HFF-Myc (cell line): ENCODE results near the gene PLA2G3.
A peak's percentile ranks its signal among the peaks of the same experiment; 100 is the strongest.

Experiments
- DNase-seq: peaks from one replicate; pipeline ENCODE4 v3.0.0-alpha.2; 2011; ENCODE audit warnings: low read depth; ENCODE audit errors: extremely low read depth
- H3K4me3 ChIP-seq: replicated peaks from 2 replicates; pipeline ENCODE4 v1.5.1; 2011; ENCODE audit warnings: low read depth, mild to moderate bottlenecking, control low read depth, low read length
- TF ChIP-seq, protein P1 (sequence below): IDR thresholded peaks from 2 replicates; pipeline ENCODE4 v1.5.1; 2012; ENCODE audit warnings: mild to moderate bottlenecking, low read depth, low read length, control low read depth; ENCODE audit errors: missing control alignments

The PLA2G3 gene

DNA sequence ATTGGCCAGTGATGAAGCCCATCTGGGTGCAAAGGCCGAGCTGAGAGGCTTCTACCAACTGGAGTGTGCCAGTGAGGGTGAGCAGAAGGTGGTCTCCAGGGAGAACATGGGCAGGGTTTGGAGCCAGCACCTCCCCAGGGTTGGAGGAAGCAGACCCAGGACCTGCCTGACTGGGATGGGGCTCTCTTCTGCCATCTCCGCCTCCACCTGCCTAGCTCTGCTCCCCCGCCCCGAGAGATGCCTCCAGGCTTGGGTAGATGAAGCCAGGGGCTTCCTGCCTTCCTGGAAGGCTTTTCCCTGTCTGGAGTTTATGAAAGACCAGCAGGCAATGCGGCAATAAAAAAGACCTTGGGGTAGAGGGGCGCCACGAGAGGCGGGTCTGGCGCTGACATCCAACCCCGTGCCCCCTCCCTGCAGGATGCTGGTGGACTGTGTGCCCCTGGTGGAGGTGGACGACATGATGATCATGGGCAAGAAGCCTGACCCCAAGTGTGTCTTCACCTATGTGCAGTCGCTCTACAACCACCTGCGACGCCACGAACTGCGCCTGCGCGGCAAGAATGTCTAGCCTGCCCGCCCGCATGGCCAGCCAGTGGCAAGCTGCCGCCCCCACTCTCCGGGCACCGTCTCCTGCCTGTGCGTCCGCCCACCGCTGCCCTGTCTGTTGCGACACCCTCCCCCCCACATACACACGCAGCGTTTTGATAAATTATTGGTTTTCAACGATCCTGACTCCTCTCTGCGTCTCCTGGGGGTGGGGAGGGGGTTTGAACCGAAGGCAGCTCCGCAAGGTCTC, 36.2 kb downstream of the PLA2G3 start:
- TF ChIP-seq, protein P1, sequence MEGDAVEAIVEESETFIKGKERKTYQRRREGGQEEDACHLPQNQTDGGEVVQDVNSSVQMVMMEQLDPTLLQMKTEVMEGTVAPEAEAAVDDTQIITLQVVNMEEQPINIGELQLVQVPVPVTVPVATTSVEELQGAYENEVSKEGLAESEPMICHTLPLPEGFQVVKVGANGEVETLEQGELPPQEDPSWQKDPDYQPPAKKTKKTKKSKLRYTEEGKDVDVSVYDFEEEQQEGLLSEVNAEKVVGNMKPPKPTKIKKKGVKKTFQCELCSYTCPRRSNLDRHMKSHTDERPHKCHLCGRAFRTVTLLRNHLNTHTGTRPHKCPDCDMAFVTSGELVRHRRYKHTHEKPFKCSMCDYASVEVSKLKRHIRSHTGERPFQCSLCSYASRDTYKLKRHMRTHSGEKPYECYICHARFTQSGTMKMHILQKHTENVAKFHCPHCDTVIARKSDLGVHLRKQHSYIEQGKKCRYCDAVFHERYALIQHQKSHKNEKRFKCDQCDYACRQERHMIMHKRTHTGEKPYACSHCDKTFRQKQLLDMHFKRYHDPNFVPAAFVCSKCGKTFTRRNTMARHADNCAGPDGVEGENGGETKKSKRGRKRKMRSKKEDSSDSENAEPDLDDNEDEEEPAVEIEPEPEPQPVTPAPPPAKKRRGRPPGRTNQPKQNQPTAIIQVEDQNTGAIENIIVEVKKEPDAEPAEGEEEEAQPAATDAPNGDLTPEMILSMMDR, result no peak
- no peak for DNase-seq
- no peak overlapping the region for H3K4me3 ChIP-seq

DNA sequence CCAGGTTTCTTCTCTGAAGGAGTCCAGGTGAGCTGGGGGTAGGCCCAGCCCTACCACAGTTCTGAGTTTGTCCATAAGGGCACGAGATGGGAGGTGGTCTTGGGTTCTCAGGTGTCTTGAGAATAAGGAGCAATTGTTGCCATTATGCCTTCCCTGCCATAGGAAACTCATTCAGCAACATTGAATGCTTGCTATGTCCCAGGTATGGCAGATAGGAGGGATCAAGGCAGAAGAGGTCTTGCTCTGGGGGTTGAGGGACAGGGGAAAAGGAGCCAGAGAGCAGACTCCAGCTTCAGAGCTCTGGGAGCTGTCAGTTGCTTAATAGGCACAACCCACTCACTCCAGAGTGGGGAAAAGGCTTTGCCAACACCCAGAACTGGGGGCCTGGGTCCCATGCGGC, 37.2 kb downstream of the PLA2G3 start:
- TF ChIP-seq, protein P1, result no peak
- no peak overlapping the region for H3K4me3 ChIP-seq
- DNase-seq, result no peak

DNA sequence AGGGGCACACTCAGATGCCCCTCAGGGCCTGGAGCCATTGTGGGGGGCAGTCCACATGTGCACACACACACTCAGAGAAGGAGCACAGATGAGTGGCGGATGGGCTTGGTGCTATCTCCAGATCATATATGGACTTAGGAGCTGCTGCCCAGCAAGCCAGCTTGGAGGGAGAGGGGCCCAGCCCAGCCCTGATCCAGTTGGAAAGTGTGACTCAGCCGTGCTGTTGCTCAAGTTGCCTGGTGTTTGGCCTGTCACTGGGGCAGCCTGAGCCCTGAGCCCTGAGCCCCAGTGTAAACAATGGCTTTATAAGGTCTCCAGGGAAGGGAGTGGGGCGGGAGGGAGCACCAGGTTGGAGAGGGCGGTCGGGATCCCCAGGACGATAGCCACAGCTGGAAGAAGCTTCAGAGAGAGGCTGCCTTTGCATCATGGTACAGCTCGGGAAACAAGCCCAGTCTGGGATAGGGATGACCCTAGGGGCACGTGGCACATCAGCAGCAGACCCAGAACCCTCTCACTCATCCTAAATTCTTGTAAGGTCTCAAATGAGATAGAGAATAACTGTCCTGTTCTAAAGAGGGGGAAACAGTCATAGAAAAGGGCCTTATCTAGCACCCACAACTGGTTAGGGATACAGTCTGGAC, 37.7 kb downstream of the PLA2G3 start:
- no peak overlapping the region for H3K4me3 ChIP-seq
- peak; percentile 85 for DNase-seq
- TF ChIP-seq, protein P1, result no peak

DNA sequence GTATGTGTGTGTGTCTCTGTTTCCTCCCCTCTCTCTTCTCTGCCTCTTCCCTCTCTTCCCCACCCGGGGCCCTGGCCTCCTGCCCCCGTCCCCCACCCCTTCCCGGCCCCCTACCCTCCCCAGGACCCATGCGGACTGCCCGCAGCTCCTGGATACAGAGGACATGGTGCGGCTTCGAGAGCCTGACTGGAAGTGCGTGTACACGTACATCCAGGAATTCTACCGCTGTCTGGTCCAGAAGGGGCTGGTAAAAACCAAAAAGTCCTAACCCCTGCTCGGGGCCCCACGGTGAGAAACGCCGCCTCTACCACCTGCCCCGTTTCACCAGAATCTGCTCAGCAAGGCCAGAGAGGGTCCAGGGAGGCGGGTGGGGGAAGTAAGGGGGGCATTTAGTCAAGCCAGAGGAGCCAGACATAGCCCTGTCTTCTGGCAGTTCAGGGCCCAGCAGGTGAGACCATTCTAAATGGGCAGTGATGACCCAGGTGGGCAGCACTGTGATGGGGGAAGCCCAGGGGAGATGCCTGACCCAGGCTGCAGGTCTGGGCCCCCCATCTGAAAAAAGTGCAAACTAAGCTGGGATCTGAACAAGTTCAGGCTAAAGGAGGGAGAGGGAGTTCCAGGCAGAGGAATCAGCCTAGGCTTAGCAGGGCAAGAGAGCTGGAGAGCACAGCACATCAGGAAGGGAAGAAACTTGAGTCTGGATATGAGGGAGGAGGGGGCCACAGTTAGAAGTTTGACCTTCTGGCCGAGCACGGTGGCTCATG, 39.4 kb downstream of the PLA2G3 start:
- no peak overlapping the region for H3K4me3 ChIP-seq
- TF ChIP-seq, protein P1, result no peak
- DNase-seq, result no peak

DNA sequence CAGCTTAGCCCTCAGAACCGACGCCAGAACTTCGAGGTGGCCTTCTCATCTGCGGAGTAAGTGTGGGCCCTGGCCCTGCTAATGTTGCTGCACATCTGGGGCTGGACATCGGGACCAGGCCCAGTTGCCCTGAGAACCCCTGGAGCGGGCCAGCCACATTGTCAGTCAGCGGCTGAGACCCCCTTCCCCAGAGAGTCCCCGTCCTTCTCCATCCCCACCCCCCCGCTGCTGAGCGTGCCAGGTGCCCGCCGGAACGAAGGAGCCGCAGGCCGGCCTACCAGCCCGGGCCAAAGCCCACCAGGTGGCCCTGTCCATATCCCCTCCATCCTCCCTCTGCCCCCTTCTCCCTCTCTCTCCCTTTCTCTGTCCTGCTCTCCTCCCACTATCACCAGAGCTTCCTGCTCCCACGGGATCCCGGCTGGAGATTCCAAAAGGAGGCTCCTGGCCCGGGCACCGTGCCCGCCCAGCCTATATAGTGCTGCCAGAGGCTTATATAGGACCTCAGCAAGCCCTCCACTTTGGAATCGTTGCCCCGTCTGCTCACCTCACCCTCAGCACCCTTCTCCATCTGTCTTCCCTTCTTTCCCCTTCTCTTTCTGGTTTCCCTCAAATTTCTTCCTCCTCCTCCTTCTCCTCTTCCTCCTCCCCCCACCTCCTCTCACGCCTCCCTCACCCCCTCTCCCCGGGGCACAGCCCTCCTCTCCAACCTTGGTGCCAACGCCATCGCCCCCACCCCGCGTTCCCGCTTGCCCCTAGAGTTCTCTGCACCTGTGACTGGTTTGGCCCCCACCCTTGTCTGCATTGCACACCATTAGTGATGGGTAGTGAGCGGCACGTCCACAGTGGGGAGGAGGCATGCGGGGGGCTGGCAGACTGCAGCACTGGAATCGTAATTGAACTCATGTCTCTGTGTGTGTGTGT, 40.2 kb downstream of the PLA2G3 start:
- TF ChIP-seq, protein P1, result no peak
- no peak for DNase-seq
- H3K4me3 ChIP-seq, result no peak overlapping the region

DNA sequence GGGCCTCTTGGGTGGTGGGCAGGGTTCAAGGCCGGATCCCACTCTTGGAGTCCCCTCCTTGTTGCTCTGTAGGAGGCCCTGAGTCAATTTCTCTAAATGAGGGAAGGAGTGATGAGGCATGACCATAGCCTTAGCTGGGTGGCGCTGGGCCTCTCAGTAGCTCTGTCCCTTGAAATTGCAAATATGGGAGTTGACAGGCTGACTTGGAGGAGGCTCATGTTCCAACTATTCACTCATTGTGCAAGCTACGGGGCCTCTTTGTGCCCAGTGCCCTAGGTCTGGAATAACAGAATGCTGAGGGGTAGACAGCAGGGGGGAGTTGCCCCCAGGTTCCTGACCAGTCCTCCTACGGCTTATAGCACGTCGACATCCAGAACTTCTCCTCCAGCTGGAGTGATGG, 40.9 kb downstream of the PLA2G3 start:
- TF ChIP-seq, protein P1, result no peak
- no peak for DNase-seq
- H3K4me3 ChIP-seq, result no peak overlapping the region
